K562 (cell line): ENCODE data around the gene RREB1. TPM values are rescaled to one million over a fixed set of nuclear protein-coding genes. Genes with fewer than 3 reads are reported as not detected.

Source experiments
- C11orf30 ChIP-seq: fragments of 450-650 bp; IDR thresholded peaks from 2 replicates; pipeline ENCODE4 v1.6.1; 2016; ENCODE audit warnings: low read depth, mild to moderate bottlenecking
- CBX3 ChIP-seq, 2 experiments: IDR thresholded peaks; 1 replicate in 1 of 2; 2 replicates in 1 of 2; pipeline ENCODE4 v1.6.1; 2012; ENCODE audit warnings: inconsistent platforms in 2 of 2, low read length in 2 of 2, borderline replicate concordance in 1 of 2, control low read depth in 1 of 2
- CHCHD3 ChIP-seq: fragments of 250-450 bp; sonication (Bioruptor Pico); IDR thresholded peaks from 2 replicates; pipeline ENCODE4 v2.1.2; 2022; ENCODE audit warnings: mild to moderate bottlenecking
- CTBP1 ChIP-seq: fragments of 450-650 bp; IDR thresholded peaks from 2 replicates; pipeline ENCODE4 v1.6.1; 2016; ENCODE audit warnings: borderline replicate concordance
- KHSRP ChIP-seq: fragments of 450-650 bp; IDR thresholded peaks from 2 replicates; pipeline ENCODE4 v1.6.1; 2017
- MCM5 ChIP-seq: fragments of 450-650 bp; IDR thresholded peaks from 2 replicates; pipeline ENCODE4 v1.6.1; 2016; ENCODE audit warnings: low read depth
- MEF2A ChIP-seq: IDR thresholded peaks from 2 replicates; pipeline ENCODE4 v1.6.1; 2011; ENCODE audit warnings: low read depth, mild to moderate bottlenecking, low read length, moderate library complexity; ENCODE audit not compliant: control insufficient read depth
- MTA3 ChIP-seq: fragments of 450-650 bp; formaldehyde crosslinking; IDR thresholded peaks from 2 replicates; pipeline ENCODE4 v1.6.1; 2017; ENCODE audit warnings: mild to moderate bottlenecking, borderline replicate concordance
- PHF8 ChIP-seq: fragments of 200-600 bp; sonication (generic); IDR thresholded peaks from 2 replicates; pipeline ENCODE4 v1.6.1; 2012; ENCODE audit warnings: mixed run types, mild to moderate bottlenecking, inconsistent platforms, low read length, moderate library complexity, borderline replicate concordance
- SPI1 ChIP-seq: IDR thresholded peaks from 2 replicates; pipeline ENCODE4 v1.6.1; 2011; ENCODE audit warnings: low read depth, low read length, control low read depth, borderline replicate concordance
- ZBTB7A ChIP-seq: IDR thresholded peaks from 2 replicates; pipeline ENCODE4 v1.6.1; 2011; ENCODE audit warnings: low read depth, mild to moderate bottlenecking, low read length, moderate library complexity, borderline replicate concordance; ENCODE audit not compliant: control insufficient read depth
- ZFP36 ChIP-seq: fragments of 150-350 bp; IDR thresholded peaks from 2 replicates; pipeline ENCODE4 v1.6.1; 2018; ENCODE audit warnings: low read length, low read depth; ENCODE audit not compliant: partially characterized antibody
- ZNF124 ChIP-seq: sonication (generic); formaldehyde crosslinking; IDR thresholded peaks from 2 replicates; pipeline ENCODE4 v1.8.1; 2022; ENCODE audit warnings: missing genetic modification reagents
- ZNF316 ChIP-seq: fragments of 450-650 bp; IDR thresholded peaks from 2 replicates; pipeline ENCODE4 v1.6.1; 2016
- ZNF324 ChIP-seq: fragments of 250-450 bp; sonication (Bioruptor Pico); IDR thresholded peaks from 2 replicates; pipeline ENCODE4 v1.4.0; 2020; ENCODE audit warnings: mild to moderate bottlenecking
- ZNF41 ChIP-seq: fragments of 250-450 bp; sonication (Bioruptor Pico); conservative IDR thresholded peaks from 2 replicates; pipeline ENCODE4 v1.4.0; 2020; ENCODE audit warnings: mild to moderate bottlenecking
- ZNF644 ChIP-seq: fragments of 200-800 bp; sonication (Bioruptor generic); IDR thresholded peaks from 2 replicates; pipeline ENCODE4 v1.6.1; 2016; ENCODE audit warnings: low read depth, missing genetic modification characterization, missing compliant biosample characterization
- ZNF696 ChIP-seq: fragments of 250-450 bp; sonication (Bioruptor Pico); conservative IDR thresholded peaks from 2 replicates; pipeline ENCODE4 v1.4.0; 2020; ENCODE audit warnings: mild to moderate bottlenecking, moderate library complexity
- ZSCAN29 ChIP-seq: fragments of 450-650 bp; IDR thresholded peaks from 2 replicates; pipeline ENCODE4 v1.6.1; 2017
- polyA plus RNA-seq, 8 experiments: library from polyadenylated mRNA; depleted of rRNA in 4 of 8; stranded (reverse) in 5 of 8; unstranded in 3 of 8; fragments of >200 nt; fragmentation: Nextera tagmentation in 2 of 8; fragmentation: Illumina TruSeq in 1 of 8; extraction: Ambion mirVana in 2 of 8; extraction: Trizol in 1 of 8; gene quantifications; 2 replicates each; pipeline versions ENCODE4 v1.2.1 to v1.2.3, GENCODE V29; 2011 to 2014; ENCODE audit warnings: inconsistent platforms in 1 of 8, missing spikeins in 1 of 8
- total RNA-seq, 7 experiments: library from RNA; depleted of rRNA in 6 of 7; stranded (reverse); fragments of >200 nt in 6 of 7; fragmentation: Illumina TruSeq in 2 of 7; extraction: Trizol in 2 of 7; gene quantifications; 2 replicates each; pipeline versions ENCODE4 v1.2.1 to v1.2.3, GENCODE V29; 2011 to 2021; ENCODE audit warnings: low replicate concordance in 1 of 7
- TF ChIP-seq, protein P1 (sequence below): fragments of 450-650 bp; conservative IDR thresholded peaks from 2 replicates; pipeline ENCODE4 v1.6.1; 2016; ENCODE audit warnings: missing genetic modification characterization, low read depth, mild to moderate bottlenecking, control low read depth, missing compliant biosample characterization
- TF ChIP-seq, protein P2 (sequence below): sonication (generic); formaldehyde crosslinking; IDR thresholded peaks from 2 replicates; pipeline ENCODE4 v1.8.0; 2022; ENCODE audit warnings: mild to moderate bottlenecking, missing genetic modification reagents
- TF ChIP-seq, protein P3 (sequence below), 2 experiments: fragments of 150-350 bp in 1 of 2; IDR thresholded peaks; 2 replicates each; pipeline ENCODE4 v1.6.1; 2012 to 2016; ENCODE audit warnings: low read depth in 2 of 2, low read length in 2 of 2, mild to moderate bottlenecking in 1 of 2, moderate library complexity in 1 of 2
- TF ChIP-seq, protein P4 (sequence below): fragments of 450-650 bp; IDR thresholded peaks from 2 replicates; pipeline ENCODE4 v1.6.1; 2017; ENCODE audit warnings: antibody characterized with exemption

Gene RREB1
- total and polyA plus RNA-seq, 9 of the 15 experiments (the other 6 are each of a cell fraction or from before 2014, with no cell fraction given): 3.3 to 64.2 (median 19.3) TPM

DNA sequence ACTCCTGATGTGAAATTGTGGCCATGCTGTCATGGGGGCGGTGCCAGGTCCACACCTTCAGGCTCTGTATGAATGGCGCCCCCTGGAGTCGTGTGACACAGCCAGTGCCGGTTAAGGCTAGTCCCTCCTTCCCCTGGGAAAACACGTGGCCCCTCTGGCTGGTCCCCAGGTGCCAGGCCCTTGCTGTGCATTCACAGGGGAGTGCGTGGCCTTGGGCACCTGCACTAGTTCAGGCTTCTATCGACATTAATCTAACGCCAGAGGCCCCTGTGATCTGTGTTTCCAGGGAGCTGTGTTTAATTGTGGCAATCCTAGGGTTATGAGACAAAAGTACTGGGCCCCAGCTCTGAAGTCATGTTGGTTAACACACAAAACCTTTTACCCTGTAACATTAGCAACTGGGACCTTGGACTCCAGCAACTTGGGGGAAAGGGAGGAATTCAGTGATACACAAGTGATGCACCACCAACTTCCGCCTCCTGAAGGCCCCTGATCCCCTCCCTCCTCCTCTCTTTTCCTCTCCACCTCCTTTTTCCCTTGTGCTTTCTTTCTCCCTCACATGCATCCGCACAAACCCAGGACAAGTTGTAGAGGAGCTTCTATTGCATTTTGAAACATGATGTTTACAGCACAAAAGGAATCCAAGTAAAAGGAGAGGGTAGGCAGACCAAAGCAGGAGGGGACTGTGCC, 131.3 kb downstream of the RREB1 start (continued):
- TF ChIP-seq C11orf30 (no peak), ZNF316 (no peak), ZNF696 (CRISPR knock-in tag) (no peak), MCM5 (no peak), ZNF644 (tag) (no peak), SPI1 (no peak), MTA3 (peak; percentile 73), ZFP36 (no peak), CHCHD3 (CRISPR knock-in tag) (no peak), MEF2A (no peak), ZBTB7A (peak; percentile 37; the same call in 1 of the 2 replicates), ZNF41 (no peak), KHSRP (no peak), CBX3 (IDR thresholded peaks at IDR 0.05; ENCODE audit: borderline replicate concordance in 1 of 2, low read length in 2 of 2) (no peak; a peak in 1 of 3 replicates), ZNF124 (CRISPR knock-in tag) (no peak), PHF8 (no peak), ZSCAN29 (no peak), CTBP1 (peak; percentile 42; the same call in 1 of the 2 replicates), ZNF324 (CRISPR knock-in tag) (no peak)
- TF ChIP-seq, protein P1, sequence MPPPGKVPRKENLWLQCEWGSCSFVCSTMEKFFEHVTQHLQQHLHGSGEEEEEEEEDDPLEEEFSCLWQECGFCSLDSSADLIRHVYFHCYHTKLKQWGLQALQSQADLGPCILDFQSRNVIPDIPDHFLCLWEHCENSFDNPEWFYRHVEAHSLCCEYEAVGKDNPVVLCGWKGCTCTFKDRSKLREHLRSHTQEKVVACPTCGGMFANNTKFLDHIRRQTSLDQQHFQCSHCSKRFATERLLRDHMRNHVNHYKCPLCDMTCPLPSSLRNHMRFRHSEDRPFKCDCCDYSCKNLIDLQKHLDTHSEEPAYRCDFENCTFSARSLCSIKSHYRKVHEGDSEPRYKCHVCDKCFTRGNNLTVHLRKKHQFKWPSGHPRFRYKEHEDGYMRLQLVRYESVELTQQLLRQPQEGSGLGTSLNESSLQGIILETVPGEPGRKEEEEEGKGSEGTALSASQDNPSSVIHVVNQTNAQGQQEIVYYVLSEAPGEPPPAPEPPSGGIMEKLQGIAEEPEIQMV (tag): no peak
- TF ChIP-seq, protein P2, sequence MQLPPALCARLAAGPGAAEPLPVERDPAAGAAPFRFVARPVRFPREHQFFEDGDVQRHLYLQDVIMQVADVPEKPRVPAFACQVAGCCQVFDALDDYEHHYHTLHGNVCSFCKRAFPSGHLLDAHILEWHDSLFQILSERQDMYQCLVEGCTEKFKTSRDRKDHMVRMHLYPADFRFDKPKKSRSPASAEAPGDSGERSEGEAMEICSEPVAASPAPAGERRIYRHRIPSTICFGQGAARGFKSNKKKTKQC (CRISPR knock-in tag): no peak
- TF ChIP-seq, protein P3, sequence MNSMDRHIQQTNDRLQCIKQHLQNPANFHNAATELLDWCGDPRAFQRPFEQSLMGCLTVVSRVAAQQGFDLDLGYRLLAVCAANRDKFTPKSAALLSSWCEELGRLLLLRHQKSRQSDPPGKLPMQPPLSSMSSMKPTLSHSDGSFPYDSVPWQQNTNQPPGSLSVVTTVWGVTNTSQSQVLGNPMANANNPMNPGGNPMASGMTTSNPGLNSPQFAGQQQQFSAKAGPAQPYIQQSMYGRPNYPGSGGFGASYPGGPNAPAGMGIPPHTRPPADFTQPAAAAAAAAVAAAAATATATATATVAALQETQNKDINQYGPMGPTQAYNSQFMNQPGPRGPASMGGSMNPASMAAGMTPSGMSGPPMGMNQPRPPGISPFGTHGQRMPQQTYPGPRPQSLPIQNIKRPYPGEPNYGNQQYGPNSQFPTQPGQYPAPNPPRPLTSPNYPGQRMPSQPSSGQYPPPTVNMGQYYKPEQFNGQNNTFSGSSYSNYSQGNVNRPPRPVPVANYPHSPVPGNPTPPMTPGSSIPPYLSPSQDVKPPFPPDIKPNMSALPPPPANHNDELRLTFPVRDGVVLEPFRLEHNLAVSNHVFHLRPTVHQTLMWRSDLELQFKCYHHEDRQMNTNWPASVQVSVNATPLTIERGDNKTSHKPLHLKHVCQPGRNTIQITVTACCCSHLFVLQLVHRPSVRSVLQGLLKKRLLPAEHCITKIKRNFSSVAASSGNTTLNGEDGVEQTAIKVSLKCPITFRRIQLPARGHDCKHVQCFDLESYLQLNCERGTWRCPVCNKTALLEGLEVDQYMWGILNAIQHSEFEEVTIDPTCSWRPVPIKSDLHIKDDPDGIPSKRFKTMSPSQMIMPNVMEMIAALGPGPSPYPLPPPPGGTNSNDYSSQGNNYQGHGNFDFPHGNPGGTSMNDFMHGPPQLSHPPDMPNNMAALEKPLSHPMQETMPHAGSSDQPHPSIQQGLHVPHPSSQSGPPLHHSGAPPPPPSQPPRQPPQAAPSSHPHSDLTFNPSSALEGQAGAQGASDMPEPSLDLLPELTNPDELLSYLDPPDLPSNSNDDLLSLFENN (IDR thresholded peaks at IDR 0.05; ENCODE audit: low read depth in 2 of 2, low read length in 2 of 2): peak in 1 of 2 experiments; percentile 43; a peak in 1 of 4 replicates
- TF ChIP-seq, protein P4, sequence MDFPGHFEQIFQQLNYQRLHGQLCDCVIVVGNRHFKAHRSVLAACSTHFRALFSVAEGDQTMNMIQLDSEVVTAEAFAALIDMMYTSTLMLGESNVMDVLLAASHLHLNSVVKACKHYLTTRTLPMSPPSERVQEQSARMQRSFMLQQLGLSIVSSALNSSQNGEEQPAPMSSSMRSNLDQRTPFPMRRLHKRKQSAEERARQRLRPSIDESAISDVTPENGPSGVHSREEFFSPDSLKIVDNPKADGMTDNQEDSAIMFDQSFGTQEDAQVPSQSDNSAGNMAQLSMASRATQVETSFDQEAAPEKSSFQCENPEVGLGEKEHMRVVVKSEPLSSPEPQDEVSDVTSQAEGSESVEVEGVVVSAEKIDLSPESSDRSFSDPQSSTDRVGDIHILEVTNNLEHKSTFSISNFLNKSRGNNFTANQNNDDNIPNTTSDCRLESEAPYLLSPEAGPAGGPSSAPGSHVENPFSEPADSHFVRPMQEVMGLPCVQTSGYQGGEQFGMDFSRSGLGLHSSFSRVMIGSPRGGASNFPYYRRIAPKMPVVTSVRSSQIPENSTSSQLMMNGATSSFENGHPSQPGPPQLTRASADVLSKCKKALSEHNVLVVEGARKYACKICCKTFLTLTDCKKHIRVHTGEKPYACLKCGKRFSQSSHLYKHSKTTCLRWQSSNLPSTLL: no peak
